ENCODE measurements around the gene CPS1. TPM values are rescaled to one million over a fixed set of nuclear protein-coding genes. Genes with fewer than 3 reads are reported as not detected.

Gene CPS1
- total and polyA plus RNA-seq, 2 donors (not counting 3 experiments of a cell fraction or from before 2014, with no cell fraction given): 0.18 to 0.53 TPM

DNA sequence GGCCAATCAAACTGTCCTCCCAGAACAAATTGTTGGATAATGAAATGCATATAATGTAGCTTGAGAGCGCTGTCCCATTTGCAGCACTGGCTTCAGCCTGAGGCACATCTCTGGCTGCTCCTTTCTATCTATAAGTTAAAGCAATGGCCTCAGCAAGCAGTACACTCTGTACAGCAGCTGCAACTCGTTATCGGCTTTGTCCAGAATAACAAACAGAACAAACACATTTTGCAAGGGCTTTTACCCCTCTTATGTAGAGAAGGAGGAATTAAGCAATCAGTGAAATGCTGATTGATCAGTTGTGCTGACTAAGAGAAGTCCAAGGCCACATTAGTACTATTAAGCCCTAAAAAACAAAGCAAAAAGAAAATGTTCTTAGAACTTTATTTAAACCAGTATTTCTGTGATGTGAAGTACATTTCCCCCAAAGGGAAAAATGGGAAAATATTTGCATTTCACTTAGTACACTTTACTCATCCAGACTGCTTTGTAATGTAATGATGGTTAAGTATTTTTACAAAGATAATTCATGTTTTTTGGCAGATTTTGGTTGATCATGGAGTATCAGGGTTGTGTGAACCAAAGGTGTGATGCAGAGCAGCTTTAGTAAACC lies 15.0 kb upstream of the CPS1 start:
- dilution Hi-C loops (cut with MboI; ENCODE audit: extremely low pct_ligation_motif_present, low sequenced_read_pairs): no loop called here
- Histone ChIP-seq H3K9ac (replicated peaks; ENCODE audit: extremely low read depth, insufficient read depth, low read length) (no peak overlapping the region), H3K27me3 (ENCODE audit: control insufficient read depth in 2 of 2, insufficient read depth in 2 of 2, low read length in 2 of 2) (no peaks in the 10 kb centered on the region), H3K27ac (ENCODE audit: insufficient read depth, low read depth, low read length) (no peak overlapping the region), H3K4me2 (ENCODE audit: insufficient read depth, low read length) (no peak overlapping the region), H2AFZ (ENCODE audit: low read depth, low read length) (no peak overlapping the region), H3K4me3 (replicated peaks in 1 of 3; ENCODE audit: insufficient read depth in 1 of 3, low read depth in 1 of 3, low read length in 3 of 3) (no peak overlapping the region), H3K36me3 (ENCODE audit: control insufficient read depth in 2 of 2, extremely low read depth in 1 of 2, insufficient read depth in 2 of 2, low read length in 2 of 2) (no peaks in the 10 kb centered on the region), H3K4me1 (ENCODE audit: control insufficient read depth, extremely low read depth, insufficient read depth, low read length) (no peaks in the 10 kb centered on the region), H4K20me1 (replicated peaks; ENCODE audit: control insufficient read depth, extremely low read depth, insufficient read depth, low read length) (no peaks in the 10 kb centered on the region), H3K9me1 (replicated peaks; ENCODE audit: control insufficient read depth, extremely low read depth, insufficient read depth, low read length) (no peaks in the 10 kb centered on the region), H3K9me3 (replicated peaks; ENCODE audit: control insufficient read depth, insufficient read depth, low read length) (no peaks in the 10 kb centered on the region), H3K79me2 (ENCODE audit: control insufficient read depth, insufficient read depth, low read length) (no peaks in the 10 kb centered on the region)
- BruUV-seq (replicated peaks): no TSS peak
- ChIA-PET POLR2A (no interaction called here), CTCF (no interaction called here)
- TF ChIP-seq, protein P1, sequence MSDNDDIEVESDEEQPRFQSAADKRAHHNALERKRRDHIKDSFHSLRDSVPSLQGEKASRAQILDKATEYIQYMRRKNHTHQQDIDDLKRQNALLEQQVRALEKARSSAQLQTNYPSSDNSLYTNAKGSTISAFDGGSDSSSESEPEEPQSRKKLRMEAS (IDR thresholded peaks at IDR 0.05; ENCODE audit: insufficient read depth, insufficient read length): no peak
- no peak for TF ChIP-seq POLR2A (IDR thresholded peaks at IDR 0.05; ENCODE audit: low read depth, low read length)
- no peak for TF ChIP-seq MYC (IDR thresholded peaks at IDR 0.05; ENCODE audit: low read depth, low read length)
- no peak for TF ChIP-seq EZH2 (IDR thresholded peaks at IDR 0.05; ENCODE audit: borderline replicate concordance, low read depth, low read length, severe bottlenecking)
- no peak for TF ChIP-seq FOS (IDR thresholded peaks at IDR 0.05; ENCODE audit: borderline replicate concordance, insufficient read depth, low read length)
- no peak for TF ChIP-seq POLR2AphosphoS5 (IDR thresholded peaks at IDR 0.05; ENCODE audit: insufficient read depth, low read depth, low read length)
- no peak for TF ChIP-seq GATA2 (IDR thresholded peaks at IDR 0.05; ENCODE audit: insufficient read depth, insufficient read length, low read depth, low read length)
- TF ChIP-seq JUN (IDR thresholded peaks at IDR 0.05; ENCODE audit: borderline replicate concordance, insufficient read depth, insufficient read length, low read depth): no peak
- TF ChIP-seq, protein P2, sequence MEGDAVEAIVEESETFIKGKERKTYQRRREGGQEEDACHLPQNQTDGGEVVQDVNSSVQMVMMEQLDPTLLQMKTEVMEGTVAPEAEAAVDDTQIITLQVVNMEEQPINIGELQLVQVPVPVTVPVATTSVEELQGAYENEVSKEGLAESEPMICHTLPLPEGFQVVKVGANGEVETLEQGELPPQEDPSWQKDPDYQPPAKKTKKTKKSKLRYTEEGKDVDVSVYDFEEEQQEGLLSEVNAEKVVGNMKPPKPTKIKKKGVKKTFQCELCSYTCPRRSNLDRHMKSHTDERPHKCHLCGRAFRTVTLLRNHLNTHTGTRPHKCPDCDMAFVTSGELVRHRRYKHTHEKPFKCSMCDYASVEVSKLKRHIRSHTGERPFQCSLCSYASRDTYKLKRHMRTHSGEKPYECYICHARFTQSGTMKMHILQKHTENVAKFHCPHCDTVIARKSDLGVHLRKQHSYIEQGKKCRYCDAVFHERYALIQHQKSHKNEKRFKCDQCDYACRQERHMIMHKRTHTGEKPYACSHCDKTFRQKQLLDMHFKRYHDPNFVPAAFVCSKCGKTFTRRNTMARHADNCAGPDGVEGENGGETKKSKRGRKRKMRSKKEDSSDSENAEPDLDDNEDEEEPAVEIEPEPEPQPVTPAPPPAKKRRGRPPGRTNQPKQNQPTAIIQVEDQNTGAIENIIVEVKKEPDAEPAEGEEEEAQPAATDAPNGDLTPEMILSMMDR (IDR thresholded peaks at IDR 0.05; ENCODE audit: extremely low read depth in 1 of 2, insufficient read depth in 1 of 2, low read depth in 1 of 2, low read length in 2 of 2): no peak
- DNase-seq (ENCODE audit: low read depth, low spot score) (no peak), FAIRE-seq (no peak)
- intact Hi-C loops (cut with micrococcal nuclease): no loop called here
